HG03378 (cell line): ENCODE results near the gene CD48.
"Not testable (repeated sequence)": the region's sequence is repeated elsewhere in the genome, so short reads cannot be mapped to it uniquely, and the experiment has no call there.

Source experiments
- ATAC-seq: cut with Tn5 transposase; IDR thresholded peaks from one replicate; pipeline ENCODE4 v1.9.1; 2021; ENCODE audit warnings: mild to moderate bottlenecking, moderate library complexity; ENCODE audit not compliant: unreplicated experiment

Gene CD48

DNA sequence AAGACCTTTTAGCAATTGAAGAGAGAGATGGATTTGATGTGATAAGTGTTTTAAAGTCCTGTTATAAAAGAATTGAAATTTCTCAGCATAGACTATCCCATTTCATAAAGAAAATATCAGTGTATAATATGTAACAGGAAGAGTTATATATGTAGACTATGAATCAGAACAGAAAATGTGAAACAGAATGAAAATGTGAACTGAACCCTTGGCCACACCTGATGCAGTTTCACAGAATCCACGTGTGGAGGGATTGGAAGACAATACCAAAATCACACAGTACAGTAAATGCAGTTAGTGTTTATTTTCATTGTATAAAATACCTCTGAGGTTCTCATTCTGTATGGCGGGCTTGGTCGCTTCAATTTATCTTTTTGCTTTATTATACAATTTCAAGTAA is 54.9 kb downstream of the CD48 start:
- no peak for ATAC-seq

DNA sequence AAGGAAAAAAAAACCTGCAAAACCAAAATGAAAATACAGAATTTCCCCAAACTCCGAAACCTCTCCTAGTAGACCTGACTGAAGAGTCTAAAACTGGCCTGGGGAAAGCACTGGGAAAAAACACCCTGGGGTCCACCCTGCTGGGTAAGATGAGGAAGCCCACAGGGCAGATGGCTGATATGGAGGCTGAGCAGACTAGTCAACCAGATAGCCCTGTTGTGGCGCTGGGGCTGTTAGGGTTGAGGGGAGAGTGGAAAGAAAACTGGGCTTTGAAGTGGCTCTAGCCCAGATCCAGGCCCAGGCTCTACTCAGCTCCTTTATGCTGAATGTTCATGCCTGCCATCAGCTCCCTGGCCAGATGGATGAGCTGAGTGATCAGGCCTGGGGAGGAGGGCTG is 58.0 kb downstream of the CD48 start:
- no peak for ATAC-seq

DNA sequence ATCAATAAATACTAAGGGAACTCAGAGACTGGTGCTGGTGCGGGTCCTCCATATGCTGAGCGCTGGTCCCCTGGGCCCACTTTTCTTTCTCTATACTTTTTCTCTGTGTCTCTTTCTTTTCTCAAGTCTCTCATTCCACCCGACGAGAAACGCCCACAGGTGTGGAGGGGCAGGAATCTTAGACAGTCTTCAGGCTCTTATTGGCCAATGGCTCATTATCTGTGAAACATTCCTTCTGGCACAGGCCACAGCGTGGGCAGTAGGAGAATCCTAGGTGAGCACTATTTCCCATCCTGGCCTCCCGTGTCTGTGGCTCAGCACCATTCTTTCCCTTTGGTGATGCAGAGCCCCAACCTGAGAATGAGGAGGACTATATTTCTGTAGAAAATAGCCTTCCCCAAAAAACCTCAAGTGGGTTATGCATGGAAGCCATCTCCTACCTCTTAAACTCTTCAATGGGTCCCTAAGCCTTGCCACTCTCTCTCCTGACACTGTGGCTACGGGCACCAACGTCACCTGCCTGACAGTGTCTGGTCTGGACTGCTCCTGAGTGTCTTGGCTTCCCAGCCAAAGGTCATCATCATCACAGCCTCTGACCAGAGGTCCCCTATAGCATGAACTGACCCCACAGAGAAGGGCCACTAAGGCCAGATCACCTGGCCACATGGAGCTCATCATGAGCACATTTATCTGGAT is 58.5 kb downstream of the CD48 start:
- no peak for ATAC-seq

- not testable (repeated sequence) for ATAC-seq
Measured at GRCh38 chr1:160652065-160652641, 59.5 kb downstream of the CD48 start.

GRCh38 chr1:160651433-160652064 is 60.1 kb downstream of the CD48 start:
- no peak for ATAC-seq

DNA sequence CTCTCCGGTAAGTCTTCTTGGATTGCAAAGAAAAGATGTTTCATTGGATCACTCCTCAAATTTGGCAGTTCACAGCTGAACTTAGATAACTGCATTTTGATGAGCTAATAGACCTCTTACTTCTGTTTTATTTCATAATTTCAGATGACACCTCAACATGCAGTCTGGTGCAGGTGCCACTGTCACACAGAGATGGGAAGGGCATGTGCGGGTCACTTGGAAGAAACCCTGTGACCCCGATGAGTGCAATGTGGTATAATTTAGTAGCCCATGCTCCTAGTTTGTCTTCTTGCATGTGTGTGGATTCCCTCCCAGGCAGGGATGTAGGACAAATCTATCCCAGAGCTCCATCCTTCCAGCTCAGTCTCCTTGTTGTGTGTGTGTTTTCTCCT is 64.3 kb downstream of the CD48 start:
- no peak for ATAC-seq

DNA sequence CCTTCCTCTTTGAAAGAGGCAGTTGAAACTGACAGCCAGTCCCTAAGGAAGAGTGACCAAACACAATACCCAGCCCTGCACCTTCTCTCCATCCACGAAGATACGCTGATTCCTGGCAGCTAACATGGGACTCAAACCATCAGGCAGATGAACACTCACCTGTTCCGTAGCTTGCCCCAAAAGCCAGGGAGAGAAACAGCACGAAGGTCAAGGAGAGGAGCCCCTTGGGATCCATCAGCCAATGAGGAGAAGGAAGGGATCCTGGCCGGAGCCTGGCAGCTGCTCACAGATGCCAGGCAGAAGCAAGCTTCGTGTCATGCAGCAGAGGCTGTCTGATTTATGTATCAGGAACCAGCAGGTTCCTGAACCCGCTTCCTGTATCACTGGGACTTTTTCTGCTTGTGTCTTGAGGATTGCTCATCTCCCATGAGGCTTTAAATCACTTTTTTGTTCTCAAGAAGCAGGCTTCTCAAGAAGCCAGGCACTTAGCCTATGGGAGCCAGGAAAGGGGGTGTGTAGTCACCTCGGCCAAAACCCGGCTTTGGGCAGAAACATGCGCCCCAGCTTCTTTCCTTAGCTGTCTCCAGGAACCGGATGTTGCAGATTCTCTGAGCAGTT is 64.8 kb downstream of the CD48 start, which contains the start of gene SLAMF1:
Gene SLAMF1 (minus strand): TSS at position 334 of the 618 bp plus-strand sequence. CDS start 99 bp downstream, at position 235.
- peak; percentile 46 for ATAC-seq

DNA sequence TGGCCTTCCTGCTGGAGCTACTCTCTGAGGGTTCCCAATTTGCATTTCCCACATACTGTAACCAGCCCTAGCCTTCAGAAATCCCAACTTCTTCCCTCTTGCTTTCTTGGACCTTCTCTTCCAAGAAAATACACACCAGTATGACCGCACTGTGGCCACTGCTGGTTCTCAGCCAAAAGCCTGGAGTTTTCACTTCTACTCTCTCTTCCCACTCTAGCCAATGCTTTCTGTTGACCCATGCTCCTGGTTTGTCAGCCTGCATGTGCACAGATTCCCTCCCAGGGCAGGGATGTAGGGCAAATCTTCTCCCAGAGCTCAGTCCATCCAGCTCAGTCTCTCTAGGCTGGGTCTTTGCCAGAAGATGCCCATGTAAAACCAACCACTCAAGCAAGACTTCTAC is 65.4 kb downstream of the CD48 start:
- ATAC-seq, result no peak

DNA sequence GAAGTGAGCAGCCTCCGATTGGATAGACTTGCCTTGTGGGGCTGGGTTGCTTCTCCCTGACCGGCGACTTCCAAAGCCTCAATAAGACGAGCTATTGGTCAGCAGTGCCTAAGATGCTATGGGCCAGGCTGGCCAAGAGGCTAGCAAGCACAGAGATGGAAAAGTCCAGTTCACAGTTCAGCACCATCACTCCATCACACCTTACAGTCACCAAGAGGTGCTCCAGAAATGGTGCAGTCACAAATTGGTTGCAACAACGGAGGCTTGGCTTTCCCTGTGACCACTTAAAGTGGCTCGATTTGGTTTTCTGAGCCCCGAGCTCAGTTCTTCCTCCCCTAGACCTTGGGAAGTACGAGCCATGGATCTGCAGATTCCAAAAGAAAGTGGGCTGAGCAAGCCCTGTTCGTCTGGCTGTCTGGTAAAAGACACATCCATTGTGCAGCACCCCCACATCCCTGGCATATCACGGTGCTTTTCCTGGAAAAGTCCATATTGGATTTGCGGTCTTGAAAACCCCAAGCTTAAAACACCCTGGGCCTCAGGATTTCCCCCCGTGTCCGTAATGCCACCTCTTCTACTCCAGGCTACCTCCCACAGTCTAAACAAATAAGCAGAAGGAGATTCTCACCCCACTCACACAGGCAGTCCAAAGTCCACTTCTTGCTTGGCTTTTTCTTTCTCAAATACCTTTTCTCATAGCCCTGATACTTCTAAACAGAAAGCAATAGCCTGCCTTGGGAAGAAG is 66.1 kb downstream of the CD48 start:
- ATAC-seq, result no peak

DNA sequence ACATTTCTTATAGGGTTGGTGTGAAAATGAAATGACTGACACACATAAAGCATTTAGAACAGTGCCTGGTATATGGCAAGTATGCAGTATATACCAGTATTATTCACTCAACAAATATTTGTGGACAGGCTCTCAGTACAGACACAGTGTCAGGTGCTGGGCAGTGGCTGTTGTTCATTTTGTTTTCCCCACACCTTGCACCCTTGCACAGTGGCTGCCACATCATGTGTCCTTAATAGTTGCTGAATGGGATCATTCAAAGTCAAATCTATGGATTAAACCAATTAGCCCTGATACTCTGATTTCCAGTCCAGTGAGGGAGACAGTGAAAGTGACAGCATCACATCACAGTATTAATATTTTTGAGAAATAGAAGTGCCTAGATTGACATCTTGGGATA is 67.2 kb downstream of the CD48 start:
- no peak for ATAC-seq

DNA sequence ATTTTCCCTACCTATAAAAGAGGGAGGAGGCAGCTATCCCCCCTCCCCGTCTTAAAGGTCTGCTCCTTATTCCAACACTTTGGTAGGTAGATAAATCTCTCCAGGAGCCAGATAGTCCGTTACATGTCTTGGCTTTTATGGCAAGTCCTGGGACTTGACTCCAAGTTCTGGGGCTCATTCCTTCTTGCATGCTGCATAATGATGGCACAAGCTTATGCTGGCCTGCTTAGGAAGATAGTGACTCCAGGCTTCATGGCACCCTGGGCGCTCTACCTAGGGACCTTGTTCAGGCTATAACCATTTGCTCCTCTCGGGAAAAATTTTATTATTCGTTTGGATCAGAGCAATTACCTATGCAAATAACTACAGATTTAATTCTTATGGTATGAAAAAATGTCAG is 68.5 kb downstream of the CD48 start:
- ATAC-seq, result no peak

GRCh38 chr1:160642281-160642644 is 69.4 kb downstream of the CD48 start:
- ATAC-seq, result no peak

GRCh38 chr1:160641323-160642280 is 70.0 kb downstream of the CD48 start:
- ATAC-seq, result no peak

GRCh38 chr1:160640359-160641123 is 71.1 kb downstream of the CD48 start:
- no peak for ATAC-seq

DNA sequence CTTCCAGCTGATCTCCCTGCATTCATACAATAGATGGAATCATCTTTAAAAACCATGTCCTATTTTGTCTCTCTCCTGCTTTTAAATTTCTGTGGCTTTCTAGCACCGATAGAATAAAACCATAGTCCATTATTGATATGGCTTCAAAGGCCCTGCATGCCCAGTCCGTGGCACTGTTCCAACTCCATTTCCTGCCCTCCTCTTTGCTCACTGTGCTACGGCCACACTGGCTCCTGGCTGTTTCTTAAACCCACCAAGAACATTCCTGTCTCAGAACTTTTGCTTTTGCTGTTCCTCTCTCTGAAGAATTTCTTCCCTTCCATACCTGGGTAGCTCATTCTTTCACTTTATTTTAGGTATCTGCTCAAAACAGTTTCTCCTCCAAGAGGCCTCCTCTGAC is 72.0 kb downstream of the CD48 start:
- ATAC-seq, result no peak

DNA sequence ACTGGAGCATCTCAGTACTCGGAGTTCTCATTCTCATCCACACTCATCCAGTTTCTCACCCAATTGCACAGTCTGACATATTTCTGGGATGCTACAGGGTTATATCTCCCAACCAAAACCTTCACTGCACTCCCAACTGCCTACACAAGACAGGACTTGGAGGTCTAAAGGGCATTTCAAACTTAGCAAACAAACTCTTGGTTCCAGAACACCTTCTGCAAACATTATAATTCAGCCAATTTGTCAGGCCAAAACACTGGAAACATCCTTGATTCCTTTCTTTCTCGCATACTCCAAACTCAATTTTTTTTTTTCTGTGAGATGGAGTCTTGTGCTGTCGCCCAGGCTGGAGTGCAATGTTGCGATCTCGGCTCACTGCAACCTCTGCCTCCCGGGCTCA is 72.7 kb downstream of the CD48 start:
- ATAC-seq, result no peak

DNA sequence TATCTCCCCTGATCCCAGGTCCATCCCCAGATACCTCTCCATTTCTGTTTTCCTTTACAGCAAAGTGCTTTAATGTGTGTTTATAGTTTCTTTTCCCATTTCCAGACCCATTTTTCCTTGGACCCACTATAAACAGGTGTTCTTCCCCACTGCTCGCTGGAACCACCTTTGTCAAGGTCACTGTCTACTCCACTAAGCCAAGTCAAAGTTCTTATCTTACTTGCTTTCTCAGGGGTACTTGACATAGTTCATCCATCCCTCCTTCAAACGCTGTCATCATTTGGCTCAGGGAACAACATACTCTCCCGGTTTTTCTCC is 73.1 kb downstream of the CD48 start:
- ATAC-seq, result no peak

- peak; percentile 38 for ATAC-seq
Measured at GRCh38 chr1:160637821-160638539, 73.6 kb downstream of the CD48 start.

GRCh38 chr1:160637065-160637464 is 74.6 kb downstream of the CD48 start:
- no peak for ATAC-seq
